GM12801 (cell line): ENCODE measurements around the gene ITGA2.

Source experiments
- TF ChIP-seq, protein P1 (sequence below): IDR thresholded peaks from one replicate; pipeline ENCODE4 v1.5.1; 2011; ENCODE audit warnings: control low read depth; ENCODE audit not compliant: insufficient read length; ENCODE audit errors: extremely low read depth

Gene ITGA2

DNA sequence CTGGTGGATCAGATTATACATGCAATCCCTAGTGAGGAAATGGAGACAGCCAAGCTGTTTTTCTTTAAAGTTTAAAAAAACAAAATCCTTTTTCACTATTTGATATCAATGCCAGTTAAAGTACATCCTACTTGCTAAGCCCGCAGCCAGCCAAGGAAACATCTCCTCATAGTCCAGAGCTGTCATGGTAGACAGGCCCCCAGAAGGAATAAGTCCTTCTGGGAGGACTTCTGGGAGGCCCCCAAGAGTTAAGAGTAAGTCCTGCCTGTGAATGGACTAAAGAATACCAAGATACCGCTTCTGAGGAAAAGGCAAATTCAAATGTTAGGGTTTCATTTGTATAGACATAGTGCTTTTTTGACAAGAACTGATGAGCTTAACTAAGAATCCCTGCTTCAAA is 82.1 kb downstream of the ITGA2 start:
- TF ChIP-seq, protein P1, sequence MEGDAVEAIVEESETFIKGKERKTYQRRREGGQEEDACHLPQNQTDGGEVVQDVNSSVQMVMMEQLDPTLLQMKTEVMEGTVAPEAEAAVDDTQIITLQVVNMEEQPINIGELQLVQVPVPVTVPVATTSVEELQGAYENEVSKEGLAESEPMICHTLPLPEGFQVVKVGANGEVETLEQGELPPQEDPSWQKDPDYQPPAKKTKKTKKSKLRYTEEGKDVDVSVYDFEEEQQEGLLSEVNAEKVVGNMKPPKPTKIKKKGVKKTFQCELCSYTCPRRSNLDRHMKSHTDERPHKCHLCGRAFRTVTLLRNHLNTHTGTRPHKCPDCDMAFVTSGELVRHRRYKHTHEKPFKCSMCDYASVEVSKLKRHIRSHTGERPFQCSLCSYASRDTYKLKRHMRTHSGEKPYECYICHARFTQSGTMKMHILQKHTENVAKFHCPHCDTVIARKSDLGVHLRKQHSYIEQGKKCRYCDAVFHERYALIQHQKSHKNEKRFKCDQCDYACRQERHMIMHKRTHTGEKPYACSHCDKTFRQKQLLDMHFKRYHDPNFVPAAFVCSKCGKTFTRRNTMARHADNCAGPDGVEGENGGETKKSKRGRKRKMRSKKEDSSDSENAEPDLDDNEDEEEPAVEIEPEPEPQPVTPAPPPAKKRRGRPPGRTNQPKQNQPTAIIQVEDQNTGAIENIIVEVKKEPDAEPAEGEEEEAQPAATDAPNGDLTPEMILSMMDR, result no peak

DNA sequence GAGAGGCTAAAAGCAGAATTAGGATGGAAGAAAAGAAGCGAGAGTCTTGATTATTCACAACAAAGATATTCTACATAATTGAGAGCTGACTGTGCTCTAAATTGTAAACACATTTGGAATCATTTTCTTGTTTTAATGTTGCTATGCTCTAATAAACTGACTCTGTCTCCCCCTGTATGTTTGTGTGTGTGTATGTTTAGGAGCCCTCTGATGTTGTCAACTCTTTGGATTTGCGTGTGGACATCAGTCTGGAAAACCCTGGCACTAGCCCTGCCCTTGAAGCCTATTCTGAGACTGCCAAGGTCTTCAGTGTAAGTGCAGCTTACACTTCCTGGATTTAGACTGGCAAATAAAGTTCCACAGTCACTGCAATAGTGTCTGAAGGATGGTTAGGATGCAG is 82.6 kb downstream of the ITGA2 start:
- TF ChIP-seq, protein P1, result no peak

DNA sequence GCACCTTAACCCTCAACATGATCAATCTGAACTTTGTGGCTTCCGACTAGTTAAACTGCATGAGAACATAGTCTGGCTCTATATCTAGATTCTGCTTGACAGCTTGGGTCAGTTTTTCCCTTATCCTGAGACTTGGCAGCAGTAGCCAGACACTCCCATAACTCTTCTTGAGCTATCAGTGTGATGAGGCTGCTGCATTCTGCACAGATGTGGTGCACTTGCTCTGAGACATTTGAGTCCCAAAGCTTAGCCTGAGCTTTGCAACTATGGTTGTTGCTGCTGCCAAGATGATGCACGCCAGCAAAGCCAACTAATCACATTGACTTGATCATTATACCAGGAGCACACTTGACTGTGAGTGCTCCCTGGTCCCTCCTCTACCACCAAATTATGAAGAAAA is 84.2 kb downstream of the ITGA2 start:
- TF ChIP-seq, protein P1, result no peak

DNA sequence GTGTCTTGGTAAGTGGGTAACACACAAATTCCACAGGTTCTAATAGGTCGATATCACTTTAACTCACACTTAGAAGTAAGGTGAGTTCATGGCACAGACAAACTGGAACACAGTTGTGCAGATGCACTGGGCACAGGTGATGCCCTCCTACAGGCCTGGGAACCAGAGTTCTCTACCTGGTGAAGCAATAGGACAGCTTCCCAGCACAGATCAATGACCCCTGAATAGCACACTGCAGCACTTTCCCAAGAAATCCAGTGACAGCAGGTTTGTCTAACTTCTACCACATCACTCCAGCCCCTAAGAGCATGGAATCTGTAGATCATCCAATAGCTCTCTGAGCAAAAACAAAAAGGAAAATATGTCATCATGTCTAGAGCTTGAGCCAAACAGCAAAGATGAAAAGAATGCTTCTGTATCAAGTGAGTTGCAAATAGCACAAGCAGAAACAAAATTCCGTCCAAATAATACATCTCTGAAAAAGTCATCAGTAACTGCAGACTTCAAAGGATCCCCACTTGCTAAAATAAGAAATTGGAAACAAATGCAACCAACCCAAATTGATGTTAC is 86.9 kb downstream of the ITGA2 start:
- TF ChIP-seq, protein P1, result no peak

DNA sequence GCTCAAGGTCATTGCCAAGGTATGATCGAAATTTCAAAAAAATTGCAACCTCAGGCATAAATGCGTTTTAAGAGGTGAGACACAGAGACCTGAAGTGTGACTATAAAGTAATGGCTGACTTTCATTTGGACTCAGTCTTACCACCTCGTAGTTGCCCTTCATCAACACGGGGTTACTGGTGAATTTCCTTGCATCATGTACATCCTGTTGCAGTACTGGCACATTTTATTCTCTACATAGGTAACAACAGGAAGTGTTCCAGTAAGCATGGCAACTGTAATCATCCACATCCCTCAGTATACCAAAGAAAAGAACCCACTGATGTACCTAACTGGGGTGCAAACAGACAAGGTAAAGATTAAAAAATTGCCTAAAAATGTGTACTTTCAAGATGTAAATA is 91.1 kb downstream of the ITGA2 start:
- TF ChIP-seq, protein P1, result no peak

DNA sequence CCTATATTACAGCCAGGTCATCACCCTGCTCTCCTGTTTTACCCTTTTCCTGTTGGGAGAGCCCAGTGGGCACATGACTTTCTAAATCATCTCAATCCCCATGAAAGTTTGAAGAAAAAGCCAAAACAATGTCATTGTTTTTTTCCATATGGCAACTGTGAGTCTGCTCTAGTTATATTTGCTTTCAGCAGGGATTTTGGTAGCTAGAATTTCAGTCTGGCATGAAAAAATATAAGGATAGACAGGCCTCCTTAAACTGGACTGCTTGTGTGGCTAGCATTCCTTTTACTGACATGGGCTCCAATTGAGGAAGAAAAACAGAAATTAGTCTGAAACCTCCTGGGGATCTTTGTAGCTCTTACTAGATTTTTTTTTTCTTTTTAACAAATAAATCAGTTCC is 94.8 kb downstream of the ITGA2 start:
- TF ChIP-seq, protein P1, result no peak

DNA sequence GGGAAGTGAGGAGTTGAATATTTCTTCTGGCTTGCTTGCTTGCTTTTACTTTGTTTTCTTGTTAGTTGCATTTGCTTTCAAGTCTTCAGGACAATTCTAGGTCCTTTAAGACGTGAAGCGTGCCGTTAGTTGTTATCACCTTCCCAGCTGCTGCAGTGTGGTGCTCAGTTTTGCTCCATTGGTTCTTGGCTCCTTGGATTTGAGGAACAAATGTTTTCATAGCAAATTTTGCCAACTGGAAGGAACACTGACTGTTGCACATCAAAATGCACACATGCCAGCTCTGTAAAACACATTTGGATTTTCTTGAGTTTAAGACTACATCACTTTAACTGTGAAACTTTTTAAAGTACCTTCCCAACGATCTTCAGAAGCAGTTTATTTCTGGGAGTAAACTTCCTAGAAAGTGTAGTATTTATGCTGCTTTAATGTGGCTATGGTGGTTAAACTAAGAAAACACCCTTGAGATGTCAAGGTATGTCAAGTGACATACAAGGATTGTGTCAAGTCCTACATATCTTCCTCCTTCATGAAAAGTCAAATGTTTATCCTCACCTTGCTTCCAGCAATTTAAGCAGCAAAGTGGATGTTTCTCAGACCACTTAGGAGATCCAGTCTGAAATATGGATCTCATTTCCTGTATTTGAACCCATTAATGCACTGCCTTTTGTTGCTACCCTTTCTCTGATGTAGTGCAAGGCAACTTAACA is 95.5 kb downstream of the ITGA2 start:
- TF ChIP-seq, protein P1, result no peak
